Lung (tissue), 16 donors: ENCODE results near the gene MMP8. TPM values are rescaled to one million over a fixed set of nuclear protein-coding genes. Genes with fewer than 3 reads are reported as not detected.

Experiments
- ATAC-seq: fragments of 200-7000 bp; cut with Tn5 transposase; one replicate; pipeline ENCODE4 v1.9.1; 2020; ENCODE audit warnings: moderate number of reproducible peaks; ENCODE audit not compliant: insufficient read depth, low FRiP score
- DNase-seq, 3 donors: peaks; one replicate each; pipeline ENCODE4 v3.0.0-alpha.2; 2013 to 2017
- H3K27ac ChIP-seq, 2 donors: one replicate each; pipeline ENCODE4 v1.5.1; 2013; ENCODE audit warnings: mild to moderate bottlenecking in 2 of 2, moderate library complexity in 2 of 2, control low read depth in 1 of 2, inconsistent platforms in 1 of 2, low read depth in 1 of 2, low read length in 1 of 2
- H3K27me3 ChIP-seq, 3 donors: one replicate each; pipeline ENCODE4 v1.5.1; 2013; ENCODE audit warnings: low read length in 2 of 3; ENCODE audit not compliant: control insufficient read depth in 3 of 3, insufficient read depth in 3 of 3
- H3K36me3 ChIP-seq, 4 donors: one replicate each; pipeline ENCODE4 v1.5.1; 2013; ENCODE audit warnings: low read length in 4 of 4, mild to moderate bottlenecking in 1 of 4, moderate library complexity in 1 of 4; ENCODE audit not compliant: control insufficient read depth in 4 of 4, insufficient read depth in 4 of 4
- H3K4me1 ChIP-seq, 5 donors: one replicate each; pipeline ENCODE4 v1.5.1; 2013; ENCODE audit warnings: low read length in 5 of 5, mild to moderate bottlenecking in 2 of 5, moderate library complexity in 1 of 5; ENCODE audit not compliant: control insufficient read depth in 5 of 5, insufficient read depth in 5 of 5
- H3K4me3 ChIP-seq: one replicate; pipeline ENCODE4 v1.5.1; 2013; ENCODE audit warnings: mild to moderate bottlenecking, control low read depth, moderate library complexity
- H3K9ac ChIP-seq, 2 donors: one replicate each; pipeline ENCODE4 v1.5.1; 2013; ENCODE audit warnings: low read length in 2 of 2, control low read depth in 1 of 2; ENCODE audit not compliant: insufficient read depth in 1 of 2
- H3K9me3 ChIP-seq, 4 donors: one replicate each; pipeline ENCODE4 v1.5.1; 2013; ENCODE audit warnings: low read length in 3 of 4, mild to moderate bottlenecking in 1 of 4, moderate library complexity in 1 of 4; ENCODE audit not compliant: control insufficient read depth in 4 of 4, insufficient read depth in 3 of 4
- WGBS, 2 donors: extraction: QIAGEN DNeasy Blood & Tissue Kit; methylation state at CpG; one replicate each; pipeline ENCODE4 v1.1.7; 2013; 5-methylcytosine and 5-hydroxymethylcytosine counted together
- long read RNA-seq, 5 donors: transcript quantifications; one replicate each; lab custom pipeline, GENCODE V29; 2026
- polyA plus RNA-seq, 2 donors: library from polyadenylated mRNA; stranded (reverse); fragments of 200-250 nt; gene quantifications; one replicate each; pipeline ENCODE4 v1.2.1, GENCODE V29; 2013
- total RNA-seq, 2 donors: library from RNA; depleted of rRNA in 1 of 2; stranded (reverse); fragments of >200 nt in 1 of 2; gene quantifications; one replicate each; pipeline ENCODE4 v1.2.1, GENCODE V29; 2014 to 2021
- TF ChIP-seq, protein P1 (sequence below): IDR thresholded peaks from 2 replicates; pipeline ENCODE4 v1.5.1; 2012; ENCODE audit warnings: mild to moderate bottlenecking; ENCODE audit errors: control extremely low read depth, extremely low read depth
- donor health status: control.
- donor health status: control.
- donor health status: Bipolar disorder and iron deficiency.
- donor health status: healthy.
- donor health status: DM: yes; HTN: yes; CAD: no.

The MMP8 gene, protein sequence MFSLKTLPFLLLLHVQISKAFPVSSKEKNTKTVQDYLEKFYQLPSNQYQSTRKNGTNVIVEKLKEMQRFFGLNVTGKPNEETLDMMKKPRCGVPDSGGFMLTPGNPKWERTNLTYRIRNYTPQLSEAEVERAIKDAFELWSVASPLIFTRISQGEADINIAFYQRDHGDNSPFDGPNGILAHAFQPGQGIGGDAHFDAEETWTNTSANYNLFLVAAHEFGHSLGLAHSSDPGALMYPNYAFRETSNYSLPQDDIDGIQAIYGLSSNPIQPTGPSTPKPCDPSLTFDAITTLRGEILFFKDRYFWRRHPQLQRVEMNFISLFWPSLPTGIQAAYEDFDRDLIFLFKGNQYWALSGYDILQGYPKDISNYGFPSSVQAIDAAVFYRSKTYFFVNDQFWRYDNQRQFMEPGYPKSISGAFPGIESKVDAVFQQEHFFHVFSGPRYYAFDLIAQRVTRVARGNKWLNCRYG
- total RNA-seq: 1 to 10 TPM; 1.5 to 1.7 TPM
- polyA plus RNA-seq: 10 to 100 TPM in 1 of 2 donors, under 1 TPM in 1; 0.30 to 77.5 TPM
- long read RNA-seq, donor 1: 0 reads
- long read RNA-seq, donor 2: 0 reads
- long read RNA-seq, donor 3: 0 reads
- long read RNA-seq, donor 4: 0 reads
- long read RNA-seq, donor 5: 0 reads

DNA sequence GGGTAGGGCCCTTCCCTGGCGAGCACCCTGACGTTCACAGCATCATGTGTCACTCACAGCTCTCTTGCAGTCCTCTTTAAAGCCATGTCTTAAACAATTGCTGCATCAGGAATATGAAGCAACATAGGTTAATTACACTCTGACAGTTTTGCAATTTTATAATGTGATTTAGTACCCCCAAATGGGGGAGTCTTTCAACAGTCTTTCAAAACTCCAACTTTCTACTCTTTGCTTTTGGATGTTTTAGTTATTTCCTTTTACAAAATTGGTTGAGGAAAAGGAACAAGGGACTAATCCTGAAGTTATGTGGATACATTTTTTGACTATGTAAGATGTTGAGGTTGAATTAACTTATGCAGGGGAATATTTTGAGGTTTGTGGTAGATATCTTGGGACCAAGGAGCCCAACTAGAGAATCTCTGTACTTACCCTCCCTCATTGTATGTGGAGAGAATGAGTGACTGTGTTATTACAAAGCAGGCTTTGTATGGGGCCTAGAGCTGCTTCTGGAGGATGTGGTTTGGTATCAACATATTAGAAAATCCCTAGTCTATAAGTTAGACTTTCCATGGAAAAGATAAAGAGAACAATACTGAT, at the start of gene MMP8:
MMP8 (minus strand) TSS at position 51 of the 597 bp plus-strand sequence. CDS start 99 bp downstream, outside the sequence.
- TF ChIP-seq, protein P1, sequence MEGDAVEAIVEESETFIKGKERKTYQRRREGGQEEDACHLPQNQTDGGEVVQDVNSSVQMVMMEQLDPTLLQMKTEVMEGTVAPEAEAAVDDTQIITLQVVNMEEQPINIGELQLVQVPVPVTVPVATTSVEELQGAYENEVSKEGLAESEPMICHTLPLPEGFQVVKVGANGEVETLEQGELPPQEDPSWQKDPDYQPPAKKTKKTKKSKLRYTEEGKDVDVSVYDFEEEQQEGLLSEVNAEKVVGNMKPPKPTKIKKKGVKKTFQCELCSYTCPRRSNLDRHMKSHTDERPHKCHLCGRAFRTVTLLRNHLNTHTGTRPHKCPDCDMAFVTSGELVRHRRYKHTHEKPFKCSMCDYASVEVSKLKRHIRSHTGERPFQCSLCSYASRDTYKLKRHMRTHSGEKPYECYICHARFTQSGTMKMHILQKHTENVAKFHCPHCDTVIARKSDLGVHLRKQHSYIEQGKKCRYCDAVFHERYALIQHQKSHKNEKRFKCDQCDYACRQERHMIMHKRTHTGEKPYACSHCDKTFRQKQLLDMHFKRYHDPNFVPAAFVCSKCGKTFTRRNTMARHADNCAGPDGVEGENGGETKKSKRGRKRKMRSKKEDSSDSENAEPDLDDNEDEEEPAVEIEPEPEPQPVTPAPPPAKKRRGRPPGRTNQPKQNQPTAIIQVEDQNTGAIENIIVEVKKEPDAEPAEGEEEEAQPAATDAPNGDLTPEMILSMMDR: no peak
- 36% methylated on average over 2 of the region's 2 CpGs for WGBS, 2 donors
- Histone ChIP-seq H3K9ac (no peak within 1 kb of the TSS), H3K27me3 (no peaks in the 10 kb centered on the region), H3K9me3 (no peaks in the 10 kb centered on the region), H3K4me3 (no peak within 1 kb of the TSS), H3K36me3 (no peaks in the 10 kb centered on the region), H3K27ac (no peak within 1 kb of the TSS), H3K4me1 (no peaks in the 10 kb centered on the region)
- ATAC-seq (no peak), DNase-seq (no peak)

DNA sequence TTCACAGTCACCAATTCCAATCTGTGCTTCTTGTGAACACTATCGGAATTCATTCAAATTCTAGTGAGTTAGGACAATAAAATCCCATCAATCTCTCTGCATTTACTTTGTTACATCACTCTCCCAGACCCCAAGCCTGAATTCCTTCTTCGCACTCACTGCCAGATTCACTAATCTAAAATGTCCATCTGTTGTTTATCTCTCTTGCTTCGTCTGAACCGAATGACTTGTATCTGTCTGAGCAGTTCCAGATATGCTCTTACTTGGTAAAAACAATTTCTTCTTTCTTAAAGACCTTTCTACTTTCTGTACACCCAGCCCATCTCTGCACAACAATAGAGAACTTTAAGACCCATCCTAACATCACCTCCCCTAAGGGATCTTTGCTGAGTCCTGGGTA, 48.6 kb upstream of the MMP8 start:
- no peak overlapping the region for H3K4me3 ChIP-seq
- no peaks in the 10 kb centered on the region for H3K9me3 ChIP-seq
- H3K27ac ChIP-seq: no peak overlapping the region
- no peak overlapping the region for H3K9ac ChIP-seq
- 68 to 78% methylated on average over 4 of the region's 4 CpGs for WGBS, 2 donors
- DNase-seq (no peak), ATAC-seq (no peak)
- no peaks in the 10 kb centered on the region for H3K27me3 ChIP-seq
- TF ChIP-seq, protein P1: no peak
- no peaks in the 10 kb centered on the region for H3K36me3 ChIP-seq
- H3K4me1 ChIP-seq: no peaks in the 10 kb centered on the region

DNA sequence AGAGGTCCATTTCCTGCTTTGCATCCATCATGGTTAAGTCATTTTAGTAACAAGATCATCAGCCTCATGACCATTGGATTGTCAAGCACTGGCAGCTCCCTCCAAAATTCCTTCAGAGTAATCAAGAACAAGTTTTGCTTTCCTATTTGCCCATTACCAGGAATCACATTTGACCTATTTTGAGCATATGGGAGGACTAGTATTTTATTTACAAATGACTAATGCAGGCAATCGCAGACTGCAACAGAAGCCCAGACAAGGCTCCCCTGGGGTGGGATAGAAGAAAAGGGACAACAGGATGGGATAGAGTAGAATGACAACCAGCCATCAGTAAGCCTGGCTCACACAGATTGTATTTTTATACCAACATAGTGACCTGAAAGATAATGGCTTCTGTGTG, 46.6 kb upstream of the MMP8 start:
- Histone ChIP-seq H3K9ac (no peak overlapping the region), H3K9me3 (no peaks in the 10 kb centered on the region), H3K4me1 (no peaks in the 10 kb centered on the region), H3K4me3 (no peak overlapping the region), H3K27ac (no peak overlapping the region), H3K36me3 (no peaks in the 10 kb centered on the region), H3K27me3 (no peaks in the 10 kb centered on the region)
- ATAC-seq: no peak
- WGBS, 2 donors: 62 to 83% methylated on average over 1 of the region's 1 CpG
- TF ChIP-seq, protein P1: no peak
- no peak for DNase-seq
